K562 (cell line): ENCODE data around the gene RPL9. TPM values are rescaled to one million over a fixed set of nuclear protein-coding genes. Genes with fewer than 3 reads are reported as not detected.

ENCODE experiments used
- ATAC-seq: fragments of 200-7000 bp; cut with Tn5 transposase; 3 replicates; pipeline ENCODE4 v1.9.1; 2020; ENCODE audit warnings: moderate library complexity
- BruUV-seq: library from RNA; stranded (reverse); fragments of 400-500 nt; replicated peaks from 2 replicates; lab custom pipeline; 2021; lab: Mats Ljungman, UMichigan
- CTCF ChIA-PET: fragments of 300-600 bp; formaldehyde crosslinking; extraction: SDS; loops from one replicate; lab custom pipeline; 2021; ENCODE audit warnings: low intra/inter-chr PET ratio; lab: Yijun Ruan, JAX
- POLR2A ChIA-PET: fragments of 300-600, 350-650 bp; sonication (Branson Sonifier 250); formaldehyde crosslinking; extraction: SDS; loops from one replicate; lab custom pipeline; 2021; ENCODE audit warnings: antibody characterized with exemption, inconsistent platforms; lab: Yijun Ruan, JAX
- DNase-seq, 4 experiments: peaks; one replicate each; pipeline versions ENCODE4 v3.0.0 to v3.0.0-alpha.2; 2011 to 2018; ENCODE audit warnings: low spot score in 3 of 4, mixed read lengths in 3 of 4; ENCODE audit errors: extremely low read depth in 1 of 4
- FAIRE-seq: peaks from 2 replicates; lab custom pipeline; 2011; peaks lifted over from hg19 to GRCh38; lab: Jason Lieb, UNC
- H2AFZ ChIP-seq: 2 replicates; pipeline ENCODE4 v1.6.0; 2011; ENCODE audit warnings: low read depth, low read length, control low read depth, inconsistent platforms
- H3K27ac ChIP-seq: fragments of 200-600 bp; 3 replicates; pipeline ENCODE4 v1.8.0; 2011; ENCODE audit warnings: low read depth, mild to moderate bottlenecking, control low read depth, inconsistent platforms, low read length, moderate library complexity, mixed read lengths; ENCODE audit errors: extremely low read depth
- H3K27me3 ChIP-seq, 2 experiments: fragments of 300-600 bp in 1 of 2; 2 replicates in 1 of 2; 3 replicates in 1 of 2; pipeline versions ENCODE4 v1.6.0 to v1.8.0; 2011; ENCODE audit warnings: inconsistent platforms in 2 of 2, low read length in 2 of 2, mild to moderate bottlenecking in 1 of 2, mixed read lengths in 1 of 2, moderate library complexity in 1 of 2; ENCODE audit not compliant: control insufficient read depth in 2 of 2, insufficient read depth in 2 of 2
- H3K36me3 ChIP-seq: fragments of 300-600 bp; 3 replicates; pipeline ENCODE4 v1.8.0; 2011; ENCODE audit warnings: mild to moderate bottlenecking, low read length, inconsistent platforms; ENCODE audit not compliant: control insufficient read depth, insufficient read depth
- H3K4me1 ChIP-seq, 2 experiments: fragments of 200-600 bp in 1 of 2; replicated peaks in 1 of 2; 2 replicates in 1 of 2; 3 replicates in 1 of 2; pipeline versions ENCODE4 v1.5.1 to v1.8.0; 2011; ENCODE audit warnings: inconsistent platforms in 2 of 2, low read length in 2 of 2, mild to moderate bottlenecking in 1 of 2, mixed read lengths in 1 of 2, moderate library complexity in 1 of 2; ENCODE audit not compliant: control insufficient read depth in 2 of 2, insufficient read depth in 2 of 2
- H3K4me2 ChIP-seq: 2 replicates; pipeline ENCODE4 v1.6.1; 2011; ENCODE audit warnings: low read length, control low read depth, inconsistent platforms, mixed read lengths; ENCODE audit not compliant: insufficient read depth
- H3K4me3 ChIP-seq: fragments of 200-600 bp; sonication (generic), shearing (Covaris generic); 2 replicates; pipeline ENCODE4 v1.5.1; 2016; ENCODE audit warnings: control low read depth, inconsistent platforms
- H3K79me2 ChIP-seq: fragments of 200-600 bp; 3 replicates; pipeline ENCODE4 v1.8.0; 2011; ENCODE audit warnings: low read length, inconsistent platforms; ENCODE audit not compliant: control insufficient read depth, insufficient read depth
- H3K9ac ChIP-seq, 2 experiments: 2 replicates each; pipeline versions ENCODE4 v1.6.0 to v1.6.1; 2011; ENCODE audit warnings: low read depth in 2 of 2, low read length in 2 of 2, control low read depth in 1 of 2, inconsistent platforms in 1 of 2, mild to moderate bottlenecking in 1 of 2, mixed read lengths in 1 of 2; ENCODE audit not compliant: insufficient read depth in 1 of 2
- H3K9me1 ChIP-seq: one replicate; pipeline ENCODE4 v1.6.0; 2011; ENCODE audit warnings: inconsistent platforms, mild to moderate bottlenecking, low read length, moderate library complexity; ENCODE audit not compliant: control insufficient read depth, insufficient read depth
- H3K9me3 ChIP-seq: replicated peaks from 2 replicates; pipeline ENCODE4 v1.5.1; 2011; ENCODE audit warnings: low read depth, low read length, inconsistent platforms; ENCODE audit not compliant: control insufficient read depth, insufficient read depth
- H4K20me1 ChIP-seq: replicated peaks from 2 replicates; pipeline ENCODE4 v1.6.1; 2011; ENCODE audit warnings: low read length, inconsistent platforms, mixed read lengths; ENCODE audit not compliant: control insufficient read depth, insufficient read depth
- BCLAF1 ChIP-seq, 2 experiments: fragments of 450-650 bp in 1 of 2; IDR thresholded peaks; 2 replicates each; pipeline ENCODE4 v1.6.1; 2011 to 2017; ENCODE audit warnings: low read depth in 2 of 2, antibody characterized with exemption in 1 of 2, borderline replicate concordance in 1 of 2, low read length in 1 of 2, mild to moderate bottlenecking in 1 of 2, mixed read lengths in 1 of 2; ENCODE audit not compliant: control insufficient read depth in 1 of 2
- KDM5B ChIP-seq: fragments of 200-600 bp; sonication (generic); IDR thresholded peaks from 2 replicates; pipeline ENCODE4 v1.6.1; 2012; ENCODE audit warnings: low read depth, mild to moderate bottlenecking, moderate library complexity, low read length, control low read depth, inconsistent platforms; ENCODE audit not compliant: insufficient replicate concordance
- MYNN ChIP-seq, 2 experiments: sonication (generic); formaldehyde crosslinking in 1 of 2; IDR thresholded peaks; 2 replicates each; pipeline versions ENCODE4 v1.5.0 to v1.6.1; 2016 to 2020; ENCODE audit warnings: antibody characterized with exemption in 1 of 2, missing genetic modification reagents in 1 of 2
- POLR2A ChIP-seq: fragments of 450-650 bp; conservative IDR thresholded peaks from 2 replicates; pipeline ENCODE4 v1.6.1; 2016
- POLR2AphosphoS5 ChIP-seq: IDR thresholded peaks from 2 replicates; pipeline ENCODE4 v1.6.1; 2011; ENCODE audit warnings: mild to moderate bottlenecking, low read depth, low read length, moderate library complexity; ENCODE audit not compliant: control insufficient read depth, insufficient read depth
- RB1 ChIP-seq: fragments of 450-650 bp; IDR thresholded peaks from 2 replicates; pipeline ENCODE4 v1.6.1; 2017; ENCODE audit warnings: low read depth, mild to moderate bottlenecking
- SUPT5H ChIP-seq: fragments of 450-650 bp; IDR thresholded peaks from 2 replicates; pipeline ENCODE4 v1.6.1; 2016
- ZNF740 ChIP-seq, 3 experiments: fragments of 200-800 bp in 1 of 3; sonication (Bioruptor generic) in 1 of 3; sonication (generic) in 1 of 3; formaldehyde crosslinking in 1 of 3; IDR thresholded peaks; 2 replicates each; pipeline versions ENCODE4 v1.6.1 to v1.8.0; 2016 to 2022; ENCODE audit warnings: mild to moderate bottlenecking in 2 of 3, missing compliant biosample characterization in 2 of 3, missing genetic modification characterization in 2 of 3, missing genetic modification reagents in 1 of 3
- WGBS: fragments of 100-300 bp; shearing (Covaris generic); methylation state at CpG from one replicate; pipeline ENCODE4 v1.1.6; 2016; ENCODE audit warnings: low coverage, mixed read lengths; ENCODE audit not compliant: insufficient coverage; ENCODE audit errors: missing lambda C conversion rate; 5-methylcytosine and 5-hydroxymethylcytosine counted together
- in situ Hi-C: fragments of 300-500 bp; cut with MboI; formaldehyde crosslinking; loops from 4 replicates; pipeline ENCODE4 v1.15.0; 2018; ENCODE audit warnings: inconsistent platforms, mixed read lengths
- intact Hi-C: fragments of 100-400 bp; cut with micrococcal nuclease; formaldehyde crosslinking; loops from 2 replicates; pipeline ENCODE4 v1.14.2; 2022
- polyA plus RNA-seq, 8 experiments: library from polyadenylated mRNA; depleted of rRNA in 4 of 8; stranded (reverse) in 5 of 8; unstranded in 3 of 8; fragments of >200 nt; fragmentation: Nextera tagmentation in 2 of 8; fragmentation: Illumina TruSeq in 1 of 8; extraction: Ambion mirVana in 2 of 8; extraction: Trizol in 1 of 8; gene quantifications; 2 replicates each; pipeline versions ENCODE4 v1.2.1 to v1.2.3, GENCODE V29; 2011 to 2014; ENCODE audit warnings: inconsistent platforms in 1 of 8, missing spikeins in 1 of 8
- total RNA-seq, 7 experiments: library from RNA; depleted of rRNA in 6 of 7; stranded (reverse); fragments of >200 nt in 6 of 7; fragmentation: Illumina TruSeq in 2 of 7; extraction: Trizol in 2 of 7; gene quantifications; 2 replicates each; pipeline versions ENCODE4 v1.2.1 to v1.2.3, GENCODE V29; 2011 to 2021; ENCODE audit warnings: low replicate concordance in 1 of 7
- TF ChIP-seq, protein P1 (sequence below): fragments of 450-650 bp; formaldehyde crosslinking; IDR thresholded peaks from 2 replicates; pipeline ENCODE4 v1.4.0; 2022; ENCODE audit warnings: mild to moderate bottlenecking, moderate library complexity

RPL9 gene
- total and polyA plus RNA-seq, 9 of the 15 experiments (the other 6 are each of a cell fraction or from before 2014, with no cell fraction given), result 1,925 to 5,178 (median 3,033) TPM

DNA sequence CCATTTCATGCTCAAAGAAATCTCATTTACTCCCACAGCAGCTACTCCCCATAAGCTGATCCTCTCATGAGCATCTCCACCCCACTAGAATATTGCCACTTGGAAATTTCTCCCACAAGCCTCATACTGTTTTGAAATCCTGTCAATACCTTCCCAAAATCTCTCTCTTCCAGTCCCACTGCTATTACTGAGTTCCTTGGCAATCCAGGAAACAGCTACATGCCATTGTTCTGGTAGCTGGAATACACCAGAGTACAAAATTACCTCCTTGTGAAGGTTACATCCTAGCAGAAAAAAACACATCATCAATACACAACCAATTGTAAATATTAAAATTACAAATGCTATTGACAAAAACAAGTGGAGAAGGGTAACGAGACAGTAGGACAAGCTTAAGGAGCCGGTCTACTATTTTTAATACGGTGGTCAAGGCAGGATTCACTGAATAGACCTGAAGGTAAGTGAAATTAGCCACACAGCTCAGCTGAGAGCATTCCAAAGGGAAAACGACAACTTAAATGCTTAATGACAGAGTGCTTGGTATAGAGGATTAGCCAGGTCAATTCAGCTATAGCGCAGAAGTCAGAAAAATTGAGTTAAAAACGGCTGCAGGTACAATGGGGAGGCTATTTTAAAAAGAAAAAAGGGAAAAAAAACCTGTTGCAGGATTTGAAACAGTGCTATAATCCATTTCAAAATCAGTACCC, 6.4 kb downstream of the RPL9 start:
- H3K9me3 ChIP-seq, result no peaks in the 10 kb centered on the region
- no peak overlapping the region for H2AFZ ChIP-seq
- no peak overlapping the region for H3K4me3 ChIP-seq
- ATAC-seq, result peak; percentile 21
- WGBS, result 88% methylated on average over 6 of the region's 6 CpGs
- H3K79me2 ChIP-seq, result peaks cover 32% of the 10 kb centered on the region
- CTCF ChIA-PET, result no interaction called here
- peaks cover 26% of the 10 kb centered on the region; the same call in 1 of the 2 replicates for H4K20me1 ChIP-seq
- in situ Hi-C loops (no loop called here), intact Hi-C loops (loop anchor here (10.0 kb wide), 1 partner anchor 558 kb away; no protein-coding TSS in a partner anchor)
- no peak for FAIRE-seq
- peaks cover 3 to 8% of the 10 kb centered on the region in 2 experiments; a peak in 3 of 5 replicates for H3K4me1 ChIP-seq
- no peak for DNase-seq
- BruUV-seq, result no TSS peak
- no peak overlapping the region for H3K4me2 ChIP-seq
- no peak overlapping the region for H3K9ac ChIP-seq
- TF ChIP-seq ZNF740 (CRISPR knock-in tag; IDR thresholded peaks at IDR 0.05), result no peak
- no peak for TF ChIP-seq ZNF740 (tag; IDR thresholded peaks at IDR 0.05)
- peak; percentile 25 for TF ChIP-seq KDM5B
- no peak for TF ChIP-seq RB1
- 0 out of 4 replicates have a peak, but pooled peaks of 1 of the 2 experiments have one; percentile 45 for TF ChIP-seq BCLAF1 (IDR thresholded peaks at IDR 0.05; ENCODE audit: borderline replicate concordance in 1 of 2, control insufficient read depth in 1 of 2, low read depth in 2 of 2, low read length in 1 of 2)
- peak; percentile 7; the same call in 1 of the 2 replicates for TF ChIP-seq MYNN (IDR thresholded peaks at IDR 0.05)
- no peak for TF ChIP-seq MYNN (CRISPR knock-in tag; IDR thresholded peaks at IDR 0.05)
- TF ChIP-seq, protein P1, sequence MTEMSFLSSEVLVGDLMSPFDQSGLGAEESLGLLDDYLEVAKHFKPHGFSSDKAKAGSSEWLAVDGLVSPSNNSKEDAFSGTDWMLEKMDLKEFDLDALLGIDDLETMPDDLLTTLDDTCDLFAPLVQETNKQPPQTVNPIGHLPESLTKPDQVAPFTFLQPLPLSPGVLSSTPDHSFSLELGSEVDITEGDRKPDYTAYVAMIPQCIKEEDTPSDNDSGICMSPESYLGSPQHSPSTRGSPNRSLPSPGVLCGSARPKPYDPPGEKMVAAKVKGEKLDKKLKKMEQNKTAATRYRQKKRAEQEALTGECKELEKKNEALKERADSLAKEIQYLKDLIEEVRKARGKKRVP (CRISPR knock-in tag), result 0 out of 2 replicates have a peak, but pooled peaks have one; percentile 8
- TF ChIP-seq SUPT5H, result 0 out of 2 replicates have a peak, but pooled peaks have one; percentile 10
- TF ChIP-seq POLR2A, result peak; percentile 32
- TF ChIP-seq POLR2AphosphoS5, result peak; percentile 38; the same call in 1 of the 2 replicates
- H3K9me1 ChIP-seq, result no peaks in the 10 kb centered on the region
- H3K27me3 ChIP-seq, result no peaks in the 10 kb centered on the region
- POLR2A ChIA-PET, result interaction anchor here (0.6 to 1.4 kb wide), 7 partner anchors 10 to 1305 kb away, joined by 3 to 6 read pairs (median 3); no protein-coding TSS in a partner anchor
- H3K36me3 ChIP-seq, result peaks cover 74% of the 10 kb centered on the region
- no peak overlapping the region for H3K27ac ChIP-seq
